ENCODE results near the gene ZNF573.

GRCh38 chr19:37790244-37790925 is 11.0 kb upstream of the ZNF573 start:
- no peak for TF ChIP-seq EZH2 (IDR thresholded peaks at IDR 0.05; ENCODE audit: borderline replicate concordance, insufficient read depth, low read depth, low read length, poor library complexity, severe bottlenecking)
- no peak for TF ChIP-seq CTCF (IDR thresholded peaks at IDR 0.05)
